ENCODE data around the gene SORCS2.

DNA sequence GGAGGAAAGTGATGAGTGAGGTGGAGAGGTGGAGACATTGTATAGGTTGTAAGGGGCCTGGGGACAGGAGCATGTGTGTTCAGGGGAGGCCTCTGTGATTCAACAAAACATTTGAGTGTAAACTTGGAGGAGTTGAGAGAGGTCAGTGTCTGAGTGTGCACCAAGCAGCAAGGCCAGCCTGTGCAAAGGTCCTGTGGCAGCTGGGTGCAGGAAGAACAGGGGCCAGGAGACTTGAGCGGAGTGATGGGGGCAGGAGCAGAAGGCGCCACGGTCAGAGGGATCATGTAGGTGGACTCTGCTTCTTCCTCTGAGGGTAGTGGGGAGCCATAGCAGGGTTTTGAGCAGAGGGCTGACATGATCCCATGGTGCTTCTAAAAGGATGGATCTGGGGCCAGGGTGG, 252.0 kb downstream of the SORCS2 start:
- TF ChIP-seq EZH2 (IDR thresholded peaks at IDR 0.05; ENCODE audit: insufficient read depth, low read length) = no peak
- TF ChIP-seq, protein P1, sequence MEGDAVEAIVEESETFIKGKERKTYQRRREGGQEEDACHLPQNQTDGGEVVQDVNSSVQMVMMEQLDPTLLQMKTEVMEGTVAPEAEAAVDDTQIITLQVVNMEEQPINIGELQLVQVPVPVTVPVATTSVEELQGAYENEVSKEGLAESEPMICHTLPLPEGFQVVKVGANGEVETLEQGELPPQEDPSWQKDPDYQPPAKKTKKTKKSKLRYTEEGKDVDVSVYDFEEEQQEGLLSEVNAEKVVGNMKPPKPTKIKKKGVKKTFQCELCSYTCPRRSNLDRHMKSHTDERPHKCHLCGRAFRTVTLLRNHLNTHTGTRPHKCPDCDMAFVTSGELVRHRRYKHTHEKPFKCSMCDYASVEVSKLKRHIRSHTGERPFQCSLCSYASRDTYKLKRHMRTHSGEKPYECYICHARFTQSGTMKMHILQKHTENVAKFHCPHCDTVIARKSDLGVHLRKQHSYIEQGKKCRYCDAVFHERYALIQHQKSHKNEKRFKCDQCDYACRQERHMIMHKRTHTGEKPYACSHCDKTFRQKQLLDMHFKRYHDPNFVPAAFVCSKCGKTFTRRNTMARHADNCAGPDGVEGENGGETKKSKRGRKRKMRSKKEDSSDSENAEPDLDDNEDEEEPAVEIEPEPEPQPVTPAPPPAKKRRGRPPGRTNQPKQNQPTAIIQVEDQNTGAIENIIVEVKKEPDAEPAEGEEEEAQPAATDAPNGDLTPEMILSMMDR (IDR thresholded peaks at IDR 0.05; ENCODE audit: insufficient read depth, low read depth, low read length) = no peak

Measured in astrocyte (in vitro differentiated cells and primary cell).